ENCODE measurements around the gene PARD3.

The PARD3 gene

GRCh38 chr10:34687434-34688210 is 127.5 kb downstream of the PARD3 start:
- DNase-seq = no peak

GRCh38 chr10:34682580-34682979 is 132.5 kb downstream of the PARD3 start:
- DNase-seq = no peak

- DNase-seq = no peak
Observed at GRCh38 chr10:34681933-34682332, 133.2 kb downstream of the PARD3 start.

GRCh38 chr10:34679177-34679576 is 135.9 kb downstream of the PARD3 start:
- DNase-seq = no peak

GRCh38 chr10:34677591-34677990 is 137.5 kb downstream of the PARD3 start:
- no peak for DNase-seq

- no peak for DNase-seq
Observed at GRCh38 chr10:34677132-34677531, 138.0 kb downstream of the PARD3 start.

GRCh38 chr10:34674176-34674575 is 140.9 kb downstream of the PARD3 start:
- DNase-seq = no peak

- no peak for DNase-seq
Observed at GRCh38 chr10:34670081-34670480, 145.0 kb downstream of the PARD3 start.

GRCh38 chr10:34669079-34669478 is 146.0 kb downstream of the PARD3 start:
- DNase-seq = no peak

- DNase-seq = no peak
Observed at GRCh38 chr10:34667177-34667576, 147.9 kb downstream of the PARD3 start.

GRCh38 chr10:34666008-34666704 is 148.9 kb downstream of the PARD3 start:
- peak in 1 of 14 donors; percentile 7 for DNase-seq

GRCh38 chr10:34664706-34665105 is 150.4 kb downstream of the PARD3 start:
- no peak for DNase-seq

- no peak for DNase-seq
Observed at GRCh38 chr10:34661580-34661979, 153.5 kb downstream of the PARD3 start.

GRCh38 chr10:34658934-34659333 is 156.2 kb downstream of the PARD3 start:
- DNase-seq = no peak

GRCh38 chr10:34656661-34657060 is 158.4 kb downstream of the PARD3 start:
- DNase-seq = no peak

- no peak for DNase-seq
Observed at GRCh38 chr10:34655286-34656170, 159.6 kb downstream of the PARD3 start.

GRCh38 chr10:34654211-34654610 is 160.9 kb downstream of the PARD3 start:
- DNase-seq = no peak

GRCh38 chr10:34653530-34653929 is 161.6 kb downstream of the PARD3 start:
- no peak for DNase-seq

GRCh38 chr10:34651416-34652195 is 163.5 kb downstream of the PARD3 start:
- DNase-seq = no peak

- no peak for DNase-seq
Observed at GRCh38 chr10:34650156-34650555, 164.9 kb downstream of the PARD3 start.

- DNase-seq = no peak
Observed at GRCh38 chr10:34649385-34649784, 165.7 kb downstream of the PARD3 start.

GRCh38 chr10:34648919-34649318 is 166.2 kb downstream of the PARD3 start:
- no peak for DNase-seq

Measured in C1 segment of cervical spinal cord (tissue), 14 donors.